GM21423 (cell line): ENCODE data around the gene TOLLIP.

ENCODE experiments used
- ATAC-seq: cut with Tn5 transposase; IDR thresholded peaks from one replicate; pipeline ENCODE4 v1.9.1; 2021; ENCODE audit warnings: mild to moderate bottlenecking, moderate library complexity; ENCODE audit not compliant: unreplicated experiment

TOLLIP gene

DNA sequence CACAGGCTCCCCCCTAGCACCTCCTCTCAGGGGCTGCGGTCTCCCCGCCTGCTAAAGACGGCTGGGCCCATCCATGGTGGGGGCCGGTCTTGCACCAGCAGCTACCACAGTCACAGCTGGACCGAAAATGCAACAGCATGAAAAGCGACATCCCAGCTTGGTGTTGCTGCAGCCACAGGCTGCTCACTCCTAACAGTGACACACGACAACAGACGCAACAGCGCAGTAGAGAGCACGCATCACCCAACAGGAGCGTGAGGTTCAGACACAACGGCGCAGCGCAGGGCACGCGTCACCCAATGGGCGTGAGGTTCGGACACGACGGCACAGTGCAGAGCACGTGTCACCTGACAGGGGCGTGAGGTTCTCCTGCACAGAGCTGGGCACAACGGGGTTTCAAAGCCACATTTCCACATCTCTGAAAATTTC is 24.1 kb downstream of the TOLLIP start:
- ATAC-seq: no peak

DNA sequence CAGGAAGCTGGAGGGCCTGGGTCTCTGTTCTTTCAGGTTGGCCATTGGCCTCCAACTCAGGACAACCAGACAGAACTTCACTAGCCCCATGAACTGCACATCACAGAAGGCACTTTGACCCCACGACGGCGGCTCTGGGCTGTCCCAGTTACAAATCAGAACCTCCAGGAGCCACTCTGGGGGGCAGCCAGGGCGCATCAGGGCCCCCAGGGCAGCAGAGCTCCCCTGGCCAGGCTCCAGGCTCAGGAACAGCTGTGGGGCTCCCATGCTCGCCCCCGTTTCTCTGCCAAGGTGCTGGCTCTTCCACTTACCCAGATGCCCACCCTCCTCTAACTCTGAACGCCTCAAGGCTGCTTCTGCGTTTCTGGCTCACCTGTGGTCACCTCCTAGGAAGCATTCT is 25.5 kb downstream of the TOLLIP start:
- ATAC-seq: no peak

DNA sequence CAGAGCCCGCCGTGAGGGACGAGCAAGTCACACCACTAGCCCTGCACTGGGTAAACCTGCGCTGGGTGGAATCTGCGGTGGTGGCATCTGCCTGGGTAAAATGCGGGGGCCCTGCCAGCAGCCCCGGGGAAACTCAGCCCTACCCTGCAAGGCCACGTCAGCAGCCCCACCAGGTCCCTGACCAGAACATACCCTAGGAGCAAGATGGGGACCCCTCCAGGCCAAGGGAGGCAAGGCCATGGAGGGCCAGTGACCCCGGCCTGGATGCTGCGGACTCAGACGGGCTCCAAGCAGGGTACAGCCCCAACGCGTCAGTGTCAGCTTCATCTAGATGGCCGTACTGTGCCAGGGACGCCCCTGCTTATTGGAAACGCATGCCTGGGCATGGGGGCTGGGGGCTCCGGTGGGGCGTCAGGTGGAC is 26.3 kb downstream of the TOLLIP start:
- no peak for ATAC-seq

GRCh38 chr11:1281974-1282365 is 27.5 kb downstream of the TOLLIP start:
- ATAC-seq: no peak

GRCh38 chr11:1281326-1281973 is 28.0 kb downstream of the TOLLIP start:
- ATAC-seq: no peak

DNA sequence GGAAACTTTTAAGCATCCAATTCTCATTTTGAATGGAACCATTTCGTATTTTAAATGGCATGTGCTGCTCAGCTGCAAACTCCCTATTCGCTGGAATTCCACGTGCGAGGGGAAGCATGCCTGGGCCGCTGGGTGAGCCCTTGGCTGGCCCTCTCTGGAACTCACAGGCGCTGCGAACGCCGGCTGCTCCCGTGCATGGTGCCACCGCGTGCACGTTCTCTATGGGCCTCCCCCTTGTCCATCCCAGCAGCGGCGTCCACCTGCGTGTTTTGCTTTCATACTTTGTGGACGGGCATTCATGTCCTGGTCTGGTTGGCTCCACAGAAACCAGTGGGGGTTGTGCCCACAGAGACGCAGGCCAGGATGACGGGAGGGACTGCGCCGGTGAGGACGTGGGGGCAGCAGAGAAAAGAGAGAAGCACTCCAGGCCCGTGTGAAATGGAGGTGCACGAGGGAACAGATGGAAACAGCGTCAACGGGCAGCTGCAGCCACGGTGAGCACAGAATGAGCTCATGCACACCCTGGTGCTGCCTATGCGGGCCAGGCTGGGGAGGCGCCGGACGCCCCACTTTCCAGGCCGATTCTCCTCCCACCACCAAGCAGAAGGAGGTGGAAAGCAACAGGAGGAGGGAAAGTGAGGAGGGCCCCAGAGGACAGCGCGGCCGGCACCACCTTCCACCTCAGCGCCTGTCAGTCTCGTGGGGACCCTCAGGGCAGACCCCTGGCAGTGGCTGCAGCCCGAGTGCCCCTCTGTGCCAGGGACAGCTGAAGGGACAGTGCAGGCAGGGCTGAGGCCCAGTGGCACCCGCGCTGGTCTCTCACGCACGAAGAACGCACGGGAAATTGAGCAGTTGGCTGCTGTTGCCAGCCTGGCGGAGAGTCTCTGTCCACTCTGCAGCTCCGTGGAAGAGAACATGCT is 29.1 kb downstream of the TOLLIP start:
- ATAC-seq: no peak

DNA sequence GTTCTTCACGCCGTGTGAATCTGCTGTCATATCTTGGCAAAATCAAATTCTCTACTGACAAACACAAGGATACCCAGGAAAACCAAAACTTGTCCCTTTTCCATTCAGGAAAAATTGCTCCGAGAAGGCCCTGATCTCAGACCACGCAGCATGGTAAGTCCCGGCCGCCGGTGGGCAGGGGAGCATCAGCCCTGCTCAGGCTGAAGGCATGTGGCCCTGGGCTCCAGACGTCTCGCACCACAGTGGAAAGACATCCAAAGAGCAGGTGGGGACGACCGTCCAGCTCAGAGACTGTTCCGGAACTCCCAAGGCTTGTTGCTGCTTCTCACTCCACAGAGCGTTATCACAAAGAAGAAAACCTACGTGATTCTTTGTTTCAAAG is 29.8 kb downstream of the TOLLIP start:
- no peak for ATAC-seq

GRCh38 chr11:1278766-1279673 is 30.4 kb downstream of the TOLLIP start:
- no peak for ATAC-seq

DNA sequence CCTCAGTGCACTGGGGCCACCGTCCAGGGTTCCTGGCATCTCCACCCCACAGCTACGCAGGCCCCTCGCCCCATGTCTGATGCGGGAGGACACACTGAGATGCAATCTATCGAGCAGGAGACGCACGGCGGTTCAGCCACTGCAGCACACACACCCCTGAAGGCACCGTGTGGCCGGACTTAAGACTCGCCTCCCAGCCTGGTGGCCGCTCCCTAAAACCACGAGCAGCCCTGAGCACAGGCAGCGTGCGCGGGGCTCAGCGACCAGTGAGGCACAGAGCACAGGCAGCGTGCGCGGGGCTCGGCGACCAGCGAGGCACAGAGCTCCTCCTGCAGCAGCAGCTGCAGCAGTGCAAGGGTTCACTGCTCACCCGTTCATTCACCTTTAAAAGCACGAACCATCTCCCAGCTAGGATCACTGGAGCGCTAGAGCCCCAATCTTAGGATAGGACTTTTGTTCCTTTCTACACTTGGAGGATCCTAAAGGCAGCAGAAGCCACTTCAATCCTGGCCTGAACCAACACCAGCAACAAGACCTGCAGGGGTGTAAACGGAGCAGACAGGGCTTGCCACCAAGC is 31.4 kb downstream of the TOLLIP start:
- ATAC-seq: no peak

DNA sequence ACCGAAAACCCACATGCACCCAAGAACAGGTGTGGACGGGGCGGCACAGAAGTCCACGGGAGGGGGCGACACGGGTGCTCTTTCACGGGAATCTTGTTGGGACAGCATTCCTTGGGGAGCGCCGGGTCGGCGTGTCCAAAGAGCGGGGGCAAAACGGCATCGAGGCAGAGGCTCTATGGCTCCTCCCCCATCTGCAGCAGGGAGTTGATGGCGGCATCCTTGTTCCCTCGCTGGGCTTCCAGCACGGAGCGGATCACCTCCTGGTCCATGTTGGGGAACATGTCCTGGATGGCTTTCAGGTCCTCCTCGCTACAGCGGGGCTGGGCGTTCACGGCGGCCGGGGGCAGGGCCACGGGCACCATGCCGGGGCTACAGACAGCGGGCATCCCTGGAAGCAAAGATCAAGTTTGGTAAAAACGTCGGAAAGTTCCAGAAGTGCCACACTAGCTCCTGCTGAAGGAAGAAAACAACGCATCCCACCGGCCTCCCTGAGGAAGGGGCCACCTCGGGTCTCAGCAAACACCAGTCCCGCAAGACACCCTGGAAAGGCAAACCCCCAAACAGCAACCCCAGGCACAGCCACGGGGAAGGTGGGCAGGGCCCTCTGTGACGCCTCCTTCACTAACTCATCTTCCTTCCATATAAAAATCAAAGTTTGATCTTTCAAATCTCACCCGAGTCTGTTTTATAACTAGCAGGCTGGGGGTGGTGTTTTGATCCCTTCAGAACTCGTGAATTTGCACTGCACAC is 32.4 kb downstream of the TOLLIP start:
- ATAC-seq: no peak

GRCh38 chr11:1276041-1276790 is 33.2 kb downstream of the TOLLIP start:
- ATAC-seq: no peak

- ATAC-seq: no peak
Measured at GRCh38 chr11:1275021-1275420, 34.4 kb downstream of the TOLLIP start.

- ATAC-seq: no peak
Measured at GRCh38 chr11:1274501-1274900, 34.9 kb downstream of the TOLLIP start.

DNA sequence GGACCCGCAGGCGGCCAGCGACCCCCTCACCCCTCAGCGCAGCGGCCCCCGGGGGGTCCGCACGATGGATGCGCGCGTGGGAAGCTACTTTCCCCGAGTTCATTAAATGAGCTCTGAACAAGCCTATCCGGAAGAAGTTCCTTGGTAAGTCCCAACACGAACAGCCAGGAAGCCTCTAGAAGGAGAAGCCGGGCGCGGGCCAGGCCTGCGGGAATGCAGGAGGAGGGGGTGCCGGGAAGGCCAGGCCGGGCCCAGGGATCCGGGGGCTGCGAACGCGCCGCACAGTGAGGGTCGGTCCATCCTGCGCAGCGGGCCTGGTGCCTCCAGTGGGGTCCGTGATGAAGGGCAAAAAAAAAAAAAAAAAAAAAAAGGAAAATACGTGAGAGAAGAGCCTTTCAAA is 36.9 kb downstream of the TOLLIP start:
- no peak for ATAC-seq

GRCh38 chr11:1271927-1272326 is 37.5 kb downstream of the TOLLIP start:
- ATAC-seq: no peak

- no peak for ATAC-seq
Measured at GRCh38 chr11:1271406-1271805, 38.0 kb downstream of the TOLLIP start.

- no peak for ATAC-seq
Measured at GRCh38 chr11:1271002-1271401, 38.4 kb downstream of the TOLLIP start.

- no peak for ATAC-seq
Measured at GRCh38 chr11:1270476-1270875, 39.0 kb downstream of the TOLLIP start.

GRCh38 chr11:1269957-1270356 is 39.5 kb downstream of the TOLLIP start:
- no peak for ATAC-seq
